Stimulated activated CD8-positive, alpha-beta memory T cell treated with anti-CD3 and anti-CD28 coated beads, Interleukin-12 subunit alpha, Interleukin-12 subunit beta, amount 100 ng/mL, for 24 hours (primary cell): ENCODE measurements around the gene ELOVL7.
"Not testable (repeated sequence)": the region's sequence is repeated elsewhere in the genome, so short reads cannot be mapped to it uniquely, and the experiment has no call there.

Source experiments
- DNase-seq: peaks from one replicate; pipeline ENCODE4 v3.0.0-alpha.2; 2020; ENCODE audit errors: extremely low read depth

Gene ELOVL7

GRCh38 chr5:60715201-60715928, 128.7 kb downstream of the ELOVL7 start:
- not testable (repeated sequence) for DNase-seq

GRCh38 chr5:60712950-60713349, 131.1 kb downstream of the ELOVL7 start:
- DNase-seq: no peak

- DNase-seq: not testable (repeated sequence)
Observed at GRCh38 chr5:60711892-60712291, 132.2 kb downstream of the ELOVL7 start.

GRCh38 chr5:60710362-60710761, 133.7 kb downstream of the ELOVL7 start:
- no peak for DNase-seq

GRCh38 chr5:60705144-60705543, 138.9 kb downstream of the ELOVL7 start:
- no peak for DNase-seq

GRCh38 chr5:60703944-60704343, 140.1 kb downstream of the ELOVL7 start:
- no peak for DNase-seq
